Measurements from ENCODE around the gene DNAJC3.

Gene DNAJC3

GRCh38 chr13:95630593-95630992 lies 46.3 kb upstream of the DNAJC3 start:
- no peak overlapping the region for H3K27ac ChIP-seq (ENCODE audit: low read length)
- no peaks in the 10 kb centered on the region for H4K20me1 ChIP-seq (ENCODE audit: insufficient read depth, low read length)
- no peak overlapping the region for H3K9ac ChIP-seq (ENCODE audit: low read length)
- no peak overlapping the region for H3K4me2 ChIP-seq (ENCODE audit: low read length)
- no peaks in the 10 kb centered on the region for H3K79me2 ChIP-seq (ENCODE audit: low read length)
- no peak overlapping the region for H3K4me3 ChIP-seq (ENCODE audit: low read length)
- no peaks in the 10 kb centered on the region for H3K36me3 ChIP-seq (replicated peaks; ENCODE audit: low read depth, low read length)
- H3K9me3 ChIP-seq (ENCODE audit: insufficient read depth, low read length): no peaks in the 10 kb centered on the region
- H3K4me1 ChIP-seq (ENCODE audit: low read length): peaks cover 4% of the 10 kb centered on the region; the same call in 1 of the 2 replicates
- TF ChIP-seq, protein P1, sequence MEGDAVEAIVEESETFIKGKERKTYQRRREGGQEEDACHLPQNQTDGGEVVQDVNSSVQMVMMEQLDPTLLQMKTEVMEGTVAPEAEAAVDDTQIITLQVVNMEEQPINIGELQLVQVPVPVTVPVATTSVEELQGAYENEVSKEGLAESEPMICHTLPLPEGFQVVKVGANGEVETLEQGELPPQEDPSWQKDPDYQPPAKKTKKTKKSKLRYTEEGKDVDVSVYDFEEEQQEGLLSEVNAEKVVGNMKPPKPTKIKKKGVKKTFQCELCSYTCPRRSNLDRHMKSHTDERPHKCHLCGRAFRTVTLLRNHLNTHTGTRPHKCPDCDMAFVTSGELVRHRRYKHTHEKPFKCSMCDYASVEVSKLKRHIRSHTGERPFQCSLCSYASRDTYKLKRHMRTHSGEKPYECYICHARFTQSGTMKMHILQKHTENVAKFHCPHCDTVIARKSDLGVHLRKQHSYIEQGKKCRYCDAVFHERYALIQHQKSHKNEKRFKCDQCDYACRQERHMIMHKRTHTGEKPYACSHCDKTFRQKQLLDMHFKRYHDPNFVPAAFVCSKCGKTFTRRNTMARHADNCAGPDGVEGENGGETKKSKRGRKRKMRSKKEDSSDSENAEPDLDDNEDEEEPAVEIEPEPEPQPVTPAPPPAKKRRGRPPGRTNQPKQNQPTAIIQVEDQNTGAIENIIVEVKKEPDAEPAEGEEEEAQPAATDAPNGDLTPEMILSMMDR (IDR thresholded peaks at IDR 0.05; ENCODE audit: low read depth, low read length): no peak
- TF ChIP-seq EZH2phosphoT487 (IDR thresholded peaks at IDR 0.05; ENCODE audit: low read depth): no peak
- no peak overlapping the region; the same call in 1 of the 2 replicates for H2AFZ ChIP-seq (ENCODE audit: low read depth, low read length)
- H3K27me3 ChIP-seq (ENCODE audit: low read depth, low read length): no peaks in the 10 kb centered on the region

- Histone ChIP-seq H3K27me3 (ENCODE audit: low read depth, low read length) (no peaks in the 10 kb centered on the region), H2AFZ (ENCODE audit: low read depth, low read length) (no peak overlapping the region), H3K4me3 (ENCODE audit: low read length) (no peak overlapping the region), H3K4me2 (ENCODE audit: low read length) (no peak overlapping the region), H3K36me3 (replicated peaks; ENCODE audit: low read depth, low read length) (no peaks in the 10 kb centered on the region), H3K9me3 (ENCODE audit: insufficient read depth, low read length) (no peaks in the 10 kb centered on the region), H4K20me1 (ENCODE audit: insufficient read depth, low read length) (no peaks in the 10 kb centered on the region), H3K79me2 (ENCODE audit: low read length) (no peaks in the 10 kb centered on the region), H3K9ac (ENCODE audit: low read length) (no peak overlapping the region), H3K4me1 (ENCODE audit: low read length) (no peaks in the 10 kb centered on the region), H3K27ac (ENCODE audit: low read length) (no peak overlapping the region)
- TF ChIP-seq, protein P1 (IDR thresholded peaks at IDR 0.05; ENCODE audit: low read depth, low read length): no peak
- no peak for TF ChIP-seq EZH2phosphoT487 (IDR thresholded peaks at IDR 0.05; ENCODE audit: low read depth)
Observed at GRCh38 chr13:95636853-95637252, 40.1 kb upstream of the DNAJC3 start.

GRCh38 chr13:95641291-95642027 lies 35.5 kb upstream of the DNAJC3 start:
- Histone ChIP-seq H3K4me1 (ENCODE audit: low read length) (no peaks in the 10 kb centered on the region), H3K36me3 (replicated peaks; ENCODE audit: low read depth, low read length) (no peaks in the 10 kb centered on the region), H4K20me1 (ENCODE audit: insufficient read depth, low read length) (no peaks in the 10 kb centered on the region), H2AFZ (ENCODE audit: low read depth, low read length) (no peak overlapping the region), H3K4me2 (ENCODE audit: low read length) (no peak overlapping the region), H3K27ac (ENCODE audit: low read length) (no peak overlapping the region), H3K9ac (ENCODE audit: low read length) (no peak overlapping the region), H3K9me3 (ENCODE audit: insufficient read depth, low read length) (no peaks in the 10 kb centered on the region), H3K27me3 (ENCODE audit: low read depth, low read length) (no peaks in the 10 kb centered on the region), H3K4me3 (ENCODE audit: low read length) (no peak overlapping the region), H3K79me2 (ENCODE audit: low read length) (no peaks in the 10 kb centered on the region)
- TF ChIP-seq, protein P1 (IDR thresholded peaks at IDR 0.05; ENCODE audit: low read depth, low read length): no peak
- no peak for TF ChIP-seq EZH2phosphoT487 (IDR thresholded peaks at IDR 0.05; ENCODE audit: low read depth)

GRCh38 chr13:95642028-95642621 lies 34.8 kb upstream of the DNAJC3 start:
- no peaks in the 10 kb centered on the region for H4K20me1 ChIP-seq (ENCODE audit: insufficient read depth, low read length)
- H3K9ac ChIP-seq (ENCODE audit: low read length): no peak overlapping the region
- H3K27ac ChIP-seq (ENCODE audit: low read length): no peak overlapping the region
- no peaks in the 10 kb centered on the region for H3K36me3 ChIP-seq (replicated peaks; ENCODE audit: low read depth, low read length)
- no peaks in the 10 kb centered on the region for H3K27me3 ChIP-seq (ENCODE audit: low read depth, low read length)
- no peak overlapping the region for H2AFZ ChIP-seq (ENCODE audit: low read depth, low read length)
- H3K4me1 ChIP-seq (ENCODE audit: low read length): no peaks in the 10 kb centered on the region
- H3K4me3 ChIP-seq (ENCODE audit: low read length): no peak overlapping the region
- no peak overlapping the region for H3K4me2 ChIP-seq (ENCODE audit: low read length)
- no peaks in the 10 kb centered on the region for H3K79me2 ChIP-seq (ENCODE audit: low read length)
- H3K9me3 ChIP-seq (ENCODE audit: insufficient read depth, low read length): no peaks in the 10 kb centered on the region
- TF ChIP-seq, protein P1 (IDR thresholded peaks at IDR 0.05; ENCODE audit: low read depth, low read length): no peak
- no peak for TF ChIP-seq EZH2phosphoT487 (IDR thresholded peaks at IDR 0.05; ENCODE audit: low read depth)

Measured in OCI-LY3 (cell line).